HCT116 (cell line): ENCODE data around the gene HNRNPUL2. TPM values are rescaled to one million over a fixed set of nuclear protein-coding genes. Genes with fewer than 3 reads are reported as not detected.

Experiments used
- CEBPB ChIP-seq: IDR thresholded peaks from 2 replicates; pipeline ENCODE4 v1.6.1; 2012; ENCODE audit warnings: low read depth
- EZH2 ChIP-seq: fragments of 200-600 bp; sonication (generic); IDR thresholded peaks from 2 replicates; pipeline ENCODE4 v1.6.1; 2017; ENCODE audit warnings: antibody characterized with exemption, mixed run types
- RAD21 ChIP-seq: IDR thresholded peaks from 2 replicates; pipeline ENCODE4 v1.6.1; 2012; ENCODE audit warnings: low read depth, mild to moderate bottlenecking
- SIN3A ChIP-seq: IDR thresholded peaks from 2 replicates; pipeline ENCODE4 v1.6.1; 2012; ENCODE audit warnings: low read depth
- TCF7L2 ChIP-seq: IDR thresholded peaks from 2 replicates; pipeline ENCODE4 v1.7.0; 2011; ENCODE audit warnings: borderline replicate concordance, inconsistent platforms; ENCODE audit not compliant: insufficient read depth, insufficient read length; ENCODE audit errors: extremely low read depth
- ZNF274 ChIP-seq: fragments of 200-500 bp; sonication (Bioruptor generic); IDR thresholded peaks from 2 replicates; pipeline ENCODE4 v1.6.1; 2014; ENCODE audit warnings: mild to moderate bottlenecking, low read depth, low read length, inconsistent platforms
- total RNA-seq: library from RNA; stranded (reverse); gene quantifications from one replicate; pipeline ENCODE4 v1.2.1, GENCODE V29; 2021; ENCODE audit not compliant: unreplicated experiment
- TF ChIP-seq, protein P1 (sequence below), 3 experiments: fragments of 200-600 bp in 1 of 3; sonication (generic) in 1 of 3; IDR thresholded peaks in 2 of 3; conservative IDR thresholded peaks in 1 of 3; 2 replicates each; pipeline ENCODE4 v1.5.1; 2012 to 2017; ENCODE audit warnings: low read depth in 2 of 3, low read length in 2 of 3, antibody characterized with exemption in 1 of 3, borderline replicate concordance in 1 of 3, control low read depth in 1 of 3, mild to moderate bottlenecking in 1 of 3, mixed read lengths in 1 of 3, mixed run types in 1 of 3, moderate library complexity in 1 of 3; ENCODE audit not compliant: insufficient read depth in 1 of 3
- TF ChIP-seq, protein P2 (sequence below): IDR thresholded peaks from 2 replicates; pipeline ENCODE4 v1.6.1; 2012

HNRNPUL2 gene
- total RNA-seq, 1 experiment from 2014 or later, result 45.8 TPM

DNA sequence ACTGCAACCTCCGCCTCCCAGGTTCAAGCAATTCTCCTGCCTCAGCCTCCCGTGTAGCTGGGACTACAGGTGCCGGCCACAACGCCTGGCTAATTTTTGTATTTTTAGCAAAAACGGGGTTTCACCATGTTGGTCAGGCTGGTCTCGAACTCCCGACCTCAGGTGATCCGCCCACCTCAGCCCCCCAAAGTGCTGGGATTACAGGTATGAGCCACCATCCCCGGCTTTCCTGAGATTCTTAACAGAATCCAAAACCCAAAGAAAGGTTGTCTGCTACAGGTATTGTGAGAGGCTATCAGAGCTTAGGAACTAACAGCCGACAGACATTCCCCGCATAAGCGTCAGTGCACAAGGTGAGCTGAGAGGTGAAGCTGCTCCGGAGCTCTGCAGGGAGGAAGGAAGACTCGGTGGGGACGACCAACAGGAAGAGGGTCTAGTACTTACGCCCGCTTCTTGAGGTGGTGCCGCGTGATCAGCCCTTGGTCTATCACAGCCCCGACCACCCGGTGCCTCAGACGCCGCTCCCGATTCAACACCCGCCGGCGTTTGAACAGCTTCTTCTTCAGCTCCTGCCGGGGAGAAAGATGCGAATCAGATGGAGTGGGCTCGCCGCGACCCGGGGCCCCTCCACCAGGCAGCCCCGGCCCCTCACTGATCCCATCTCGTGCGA, 62.7 kb downstream of the HNRNPUL2 start (continued):
- TF ChIP-seq, protein P1, sequence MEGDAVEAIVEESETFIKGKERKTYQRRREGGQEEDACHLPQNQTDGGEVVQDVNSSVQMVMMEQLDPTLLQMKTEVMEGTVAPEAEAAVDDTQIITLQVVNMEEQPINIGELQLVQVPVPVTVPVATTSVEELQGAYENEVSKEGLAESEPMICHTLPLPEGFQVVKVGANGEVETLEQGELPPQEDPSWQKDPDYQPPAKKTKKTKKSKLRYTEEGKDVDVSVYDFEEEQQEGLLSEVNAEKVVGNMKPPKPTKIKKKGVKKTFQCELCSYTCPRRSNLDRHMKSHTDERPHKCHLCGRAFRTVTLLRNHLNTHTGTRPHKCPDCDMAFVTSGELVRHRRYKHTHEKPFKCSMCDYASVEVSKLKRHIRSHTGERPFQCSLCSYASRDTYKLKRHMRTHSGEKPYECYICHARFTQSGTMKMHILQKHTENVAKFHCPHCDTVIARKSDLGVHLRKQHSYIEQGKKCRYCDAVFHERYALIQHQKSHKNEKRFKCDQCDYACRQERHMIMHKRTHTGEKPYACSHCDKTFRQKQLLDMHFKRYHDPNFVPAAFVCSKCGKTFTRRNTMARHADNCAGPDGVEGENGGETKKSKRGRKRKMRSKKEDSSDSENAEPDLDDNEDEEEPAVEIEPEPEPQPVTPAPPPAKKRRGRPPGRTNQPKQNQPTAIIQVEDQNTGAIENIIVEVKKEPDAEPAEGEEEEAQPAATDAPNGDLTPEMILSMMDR (IDR thresholded peaks at IDR 0.05 in 2 of 3, conservative IDR thresholded peaks at IDR 0.05 in 1 of 3; ENCODE audit: borderline replicate concordance in 1 of 3, insufficient read depth in 1 of 3, low read depth in 2 of 3, low read length in 2 of 3), result no peak
- TF ChIP-seq SIN3A, result no peak
- TF ChIP-seq RAD21, result no peak
- TF ChIP-seq ZNF274, result no peak
- no peak for TF ChIP-seq CEBPB
- no peak for TF ChIP-seq EZH2
- TF ChIP-seq, protein P2, sequence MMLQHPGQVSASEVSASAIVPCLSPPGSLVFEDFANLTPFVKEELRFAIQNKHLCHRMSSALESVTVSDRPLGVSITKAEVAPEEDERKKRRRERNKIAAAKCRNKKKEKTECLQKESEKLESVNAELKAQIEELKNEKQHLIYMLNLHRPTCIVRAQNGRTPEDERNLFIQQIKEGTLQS, result no peak
- no peak for TF ChIP-seq TCF7L2

Other genes starting within 250 kb of the HNRNPUL2 start
- 239 TPM for gene AHNAK, start 180.7 kb downstream of the HNRNPUL2 start, total RNA-seq
- 1,901 TPM for gene EEF1G, start 153.6 kb downstream of the HNRNPUL2 start, total RNA-seq
- 49.0 TPM for gene TUT1, start 135.9 kb downstream of the HNRNPUL2 start, total RNA-seq
- 98.9 TPM for gene MTA2, start 125.6 kb downstream of the HNRNPUL2 start, total RNA-seq
- 124 TPM for gene EML3, start 114.7 kb downstream of the HNRNPUL2 start, total RNA-seq
- 2.7 TPM for gene ROM1, start 114.2 kb downstream of the HNRNPUL2 start, total RNA-seq
- 51.2 TPM for gene B3GAT3, start 105.5 kb downstream of the HNRNPUL2 start, total RNA-seq
- gene GANAB, start 80.8 kb downstream of the HNRNPUL2 start, total RNA-seq, result 410 TPM
- 29.1 TPM for gene INTS5, start 74.2 kb downstream of the HNRNPUL2 start, total RNA-seq
- gene C11orf98, start 62.2 kb downstream of the HNRNPUL2 start, total RNA-seq, result 121 TPM
- 63.5 TPM for gene CSKMT, start 62.1 kb downstream of the HNRNPUL2 start, total RNA-seq
- 17.9 TPM for gene UQCC3, start 55.8 kb downstream of the HNRNPUL2 start, total RNA-seq
- gene LBHD1, start 55.2 kb downstream of the HNRNPUL2 start, total RNA-seq, result 14.7 TPM
- gene UBXN1, start 48.4 kb downstream of the HNRNPUL2 start, total RNA-seq, result 94.2 TPM
- gene LRRN4CL, start 37.9 kb downstream of the HNRNPUL2 start, total RNA-seq, result 0.71 TPM
- gene BSCL2, start 20.0 kb downstream of the HNRNPUL2 start, total RNA-seq, result 62.0 TPM
- gene GNG3, start 19.8 kb downstream of the HNRNPUL2 start, total RNA-seq, result not detected
- gene TTC9C, start 1.0 kb upstream of the HNRNPUL2 start, total RNA-seq, result 33.3 TPM
- 11.3 TPM for gene ZBTB3, start 26.7 kb upstream of the HNRNPUL2 start, total RNA-seq
- gene POLR2G, start 34.1 kb upstream of the HNRNPUL2 start, total RNA-seq, result 109 TPM
- gene TAF6L, start 43.9 kb upstream of the HNRNPUL2 start, total RNA-seq, result 24.2 TPM
- 51.6 TPM for gene TMEM179B, start 59.9 kb upstream of the HNRNPUL2 start, total RNA-seq
- 18.4 TPM for gene TMEM223, start 64.5 kb upstream of the HNRNPUL2 start, total RNA-seq
- gene NXF1, start 78.0 kb upstream of the HNRNPUL2 start, total RNA-seq, result 55.5 TPM
- 29.5 TPM for gene STX5, start 104.6 kb upstream of the HNRNPUL2 start, total RNA-seq
- gene TEX54, start 105.4 kb upstream of the HNRNPUL2 start, total RNA-seq, result not detected
- gene WDR74, start 112.1 kb upstream of the HNRNPUL2 start, total RNA-seq, result 111 TPM
- 418 TPM for gene SLC3A2, start 153.4 kb upstream of the HNRNPUL2 start, total RNA-seq
- gene CHRM1, start 193.9 kb upstream of the HNRNPUL2 start, total RNA-seq, result 0.10 TPM